ENCODE measurements around the gene TEX51.

GRCh38 chr2:126849991-126850535, 48.6 kb upstream of the TEX51 start:
- TF ChIP-seq CTCF (conservative IDR thresholded peaks at IDR 0.05; ENCODE audit: low read length) (no peak), EZH2phosphoT487 (IDR thresholded peaks at IDR 0.05; ENCODE audit: borderline replicate concordance, low read depth, low read length) (no peak)

All from OCI-LY7 (cell line).